NCI-H510A treated with DMSO at 0.1 percent for 48 hours (cell line): ENCODE results near the gene MRGPRG.
"Not testable (repeated sequence)": the region's sequence is repeated elsewhere in the genome, so short reads cannot be mapped to it uniquely, and the experiment has no call there.

ENCODE experiments used
- DNase-seq: peaks from one replicate; lab custom pipeline; 2025; lab: John Stamatoyannopoulos, UW

Gene MRGPRG

GRCh38 chr11:3218483-3219280 is at the start of gene MRGPRG:
Gene MRGPRG, minus strand, starts transcription at chr11:3218813. Its CDS starts 0 bp downstream, at chr11:3218813.
- no peak for DNase-seq

GRCh38 chr11:3262548-3262947 is 43.9 kb upstream of the MRGPRG start:
- not testable (repeated sequence) for DNase-seq

GRCh38 chr11:3261831-3262230 is 43.2 kb upstream of the MRGPRG start:
- not testable (repeated sequence) for DNase-seq

GRCh38 chr11:3257509-3257908 is 38.9 kb upstream of the MRGPRG start:
- not testable (repeated sequence) for DNase-seq

GRCh38 chr11:3255241-3255640 is 36.6 kb upstream of the MRGPRG start:
- DNase-seq: not testable (repeated sequence)

GRCh38 chr11:3254773-3255172 is 36.2 kb upstream of the MRGPRG start:
- DNase-seq: not testable (repeated sequence)

GRCh38 chr11:3245071-3245470 is 26.5 kb upstream of the MRGPRG start:
- no peak for DNase-seq

GRCh38 chr11:3243880-3244279 is 25.3 kb upstream of the MRGPRG start:
- DNase-seq: no peak

GRCh38 chr11:3237119-3237518 is 18.5 kb upstream of the MRGPRG start:
- no peak for DNase-seq

- DNase-seq: no peak
These were observed 16.2 kb upstream of the MRGPRG start for GRCh38 chr11:3234846-3235245.

GRCh38 chr11:3232956-3233355 is 14.3 kb upstream of the MRGPRG start:
- no peak for DNase-seq

- DNase-seq: no peak
These were observed 13.5 kb upstream of the MRGPRG start, which contains the start of gene MRGPRE for GRCh38 chr11:3231851-3232744. Gene MRGPRE, minus strand, starts transcription at chr11:3232417. Its CDS starts 3,618 bp downstream, at chr11:3228799.

GRCh38 chr11:3231550-3231850 is 12.9 kb upstream of the MRGPRG start:
- no peak for DNase-seq

- DNase-seq: no peak
These were observed 12.3 kb upstream of the MRGPRG start for GRCh38 chr11:3230636-3231549.

- DNase-seq: no peak
These were observed 11.3 kb upstream of the MRGPRG start for GRCh38 chr11:3229673-3230630.

- no peak for DNase-seq
These were observed 9.8 kb upstream of the MRGPRG start for GRCh38 chr11:3228445-3228829.

- DNase-seq: no peak
These were observed 9.2 kb upstream of the MRGPRG start for GRCh38 chr11:3227568-3228444.

GRCh38 chr11:3226846-3227567 is 8.4 kb upstream of the MRGPRG start:
- no peak for DNase-seq
